Measurements from ENCODE around the gene FAM219A. TPM values are rescaled to one million over a fixed set of nuclear protein-coding genes. Genes with fewer than 3 reads are reported as not detected.

Gene FAM219A
- total and polyA plus RNA-seq, 3 donors from 2014 or later, result 12.2 to 17.9 (median 12.6) TPM

- H3K9me3 ChIP-seq, result no peaks in the 10 kb centered on the region
- WGBS, 2 donors, result 2 to 6% methylated on average over 20 to 21 of the region's 21 CpGs
- no peaks in the 10 kb centered on the region for H3K27me3 ChIP-seq
- H3K27ac ChIP-seq, result no peak overlapping the region
- H3K36me3 ChIP-seq (ENCODE audit: low read depth, missing control alignments), result no peaks in the 10 kb centered on the region
- intact Hi-C loops (cut with DNase I; ENCODE audit: low total_unique reads), result loop anchor here (5.0 kb wide), 1 partner anchor 45 kb away; no protein-coding TSS in a partner anchor
- H3K4me3 ChIP-seq, result peak overlapping the region; percentile 70 to 80
- H3K4me1 ChIP-seq, result peaks cover 15% of the 10 kb centered on the region
- peak; percentile 31 for DNase-seq
- TF ChIP-seq POLR2A (IDR thresholded peaks at IDR 0.05), result no peak
- TF ChIP-seq CTCF (IDR thresholded peaks at IDR 0.05), result no peak
Observed at GRCh38 chr9:34377404-34377746, 81.0 kb downstream of the FAM219A start.

- peak; percentile 91 for DNase-seq
- no peak for TF ChIP-seq POLR2A (IDR thresholded peaks at IDR 0.05)
- no peak for TF ChIP-seq CTCF (IDR thresholded peaks at IDR 0.05)
- Histone ChIP-seq H3K27me3 (no peaks in the 10 kb centered on the region), H3K27ac (peak within 1 kb of the TSS; percentile 31 to 64), H3K4me3 (peak within 1 kb of the TSS; percentile 70 to 80), H3K4me1 (peaks cover 15% of the 10 kb centered on the region), H3K9me3 (no peaks in the 10 kb centered on the region), H3K36me3 (ENCODE audit: low read depth, missing control alignments) (no peaks in the 10 kb centered on the region)
- WGBS, 2 donors, result 0 to 1% methylated on average over 3 to 43 of the region's 54 CpGs
- intact Hi-C loops (cut with DNase I; ENCODE audit: low total_unique reads), result loop anchor here (5.0 kb wide), 1 partner anchor 44 kb away; no protein-coding TSS in a partner anchor
Observed at GRCh38 chr9:34376596-34377403, 81.6 kb downstream of the FAM219A start, which contains the start of gene MYORG. Gene MYORG, minus strand, starts transcription at chr9:34376898. Its CDS starts 3,955 bp downstream, at chr9:34372943.

- Histone ChIP-seq H3K27ac (peak overlapping the region in 1 of 2 donors; percentile 64), H3K27me3 (no peaks in the 10 kb centered on the region), H3K4me1 (peaks cover 15% of the 10 kb centered on the region), H3K9me3 (no peaks in the 10 kb centered on the region), H3K36me3 (ENCODE audit: low read depth, missing control alignments) (no peaks in the 10 kb centered on the region), H3K4me3 (peak overlapping the region; percentile 70 to 80)
- TF ChIP-seq POLR2A (IDR thresholded peaks at IDR 0.05) (no peak), CTCF (IDR thresholded peaks at IDR 0.05) (no peak)
- DNase-seq, result peak; percentile 43
- WGBS, 2 donors, result 20 to 24% methylated on average over 5 to 16 of the region's 22 CpGs
- intact Hi-C loops (cut with DNase I; ENCODE audit: low total_unique reads), result loop anchor here (5.0 kb wide), 1 partner anchor 44 kb away; no protein-coding TSS in a partner anchor
Observed at GRCh38 chr9:34375901-34376595, 82.3 kb downstream of the FAM219A start.

- TF ChIP-seq POLR2A (IDR thresholded peaks at IDR 0.05) (no peak), CTCF (IDR thresholded peaks at IDR 0.05) (no peak)
- H3K4me3 ChIP-seq, result no peak overlapping the region
- H3K9me3 ChIP-seq, result no peaks in the 10 kb centered on the region
- peaks cover 11% of the 10 kb centered on the region for H3K4me1 ChIP-seq
- intact Hi-C loops (cut with DNase I; ENCODE audit: low total_unique reads), result loop anchor here (5.0 kb wide), 1 partner anchor 43 kb away; no protein-coding TSS in a partner anchor
- no peaks in the 10 kb centered on the region for H3K27me3 ChIP-seq
- no peak overlapping the region for H3K27ac ChIP-seq
- no peaks in the 10 kb centered on the region for H3K36me3 ChIP-seq (ENCODE audit: low read depth, missing control alignments)
- WGBS, 2 donors, result 62 to 67% methylated on average over 4 to 5 of the region's 5 CpGs
- DNase-seq, result no peak
Observed at GRCh38 chr9:34374905-34375552, 83.3 kb downstream of the FAM219A start.

Data from testis (tissue), 3 donors.